NCI-H1694 treated with DMSO at 0.1 percent for 48 hours (cell line): ENCODE results near the gene MIGA1.
"Not testable (repeated sequence)": the region's sequence is repeated elsewhere in the genome, so short reads cannot be mapped to it uniquely, and the experiment has no call there.

Source experiments
- DNase-seq: peaks from one replicate; lab custom pipeline; 2025; lab: John Stamatoyannopoulos, UW

MIGA1 gene

GRCh38 chr1:77779529-77780281 lies at the start of gene MIGA1:
Gene MIGA1, plus strand, starts transcription at chr1:77779649. Its CDS starts 3,604 bp downstream, at chr1:77783253.
- DNase-seq = peak; percentile 70

- no peak for DNase-seq
Measured at GRCh38 chr1:77732090-77732489, 47.4 kb upstream of the MIGA1 start.

- DNase-seq = no peak
Measured at GRCh38 chr1:77739235-77739634, 40.2 kb upstream of the MIGA1 start.

GRCh38 chr1:77741316-77741715 lies 38.1 kb upstream of the MIGA1 start:
- DNase-seq = no peak

GRCh38 chr1:77742011-77742555 lies 37.4 kb upstream of the MIGA1 start:
- DNase-seq = no peak

- DNase-seq = no peak
Measured at GRCh38 chr1:77744576-77744975, 34.9 kb upstream of the MIGA1 start.

GRCh38 chr1:77749489-77749888 lies 30.0 kb upstream of the MIGA1 start:
- DNase-seq = not testable (repeated sequence)

GRCh38 chr1:77756052-77756754 lies 23.2 kb upstream of the MIGA1 start:
- DNase-seq = no peak

- no peak for DNase-seq
Measured at GRCh38 chr1:77757066-77757584, 22.3 kb upstream of the MIGA1 start.

- DNase-seq = no peak
Measured at GRCh38 chr1:77757603-77758002, 21.8 kb upstream of the MIGA1 start.

GRCh38 chr1:77759071-77760028 lies 20.1 kb upstream of the MIGA1 start, which contains the start of gene USP33:
Gene USP33, minus strand, starts transcription at chr1:77759852. Its CDS starts 18,155 bp downstream, at chr1:77741697.
- DNase-seq = peak; percentile 53

- no peak for DNase-seq
Measured at GRCh38 chr1:77762072-77762476, 17.4 kb upstream of the MIGA1 start.

GRCh38 chr1:77768006-77768405 lies 11.4 kb upstream of the MIGA1 start:
- no peak for DNase-seq

GRCh38 chr1:77776007-77776700 lies 3.3 kb upstream of the MIGA1 start:
- no peak for DNase-seq

GRCh38 chr1:77781683-77782082 lies 2.2 kb downstream of the MIGA1 start:
- no peak for DNase-seq

- no peak for DNase-seq
Measured at GRCh38 chr1:77783141-77783540, 3.7 kb downstream of the MIGA1 start.

GRCh38 chr1:77786093-77786741 lies 6.8 kb downstream of the MIGA1 start:
- not testable (repeated sequence) for DNase-seq

GRCh38 chr1:77794550-77794949 lies 15.1 kb downstream of the MIGA1 start:
- DNase-seq = no peak

GRCh38 chr1:77796695-77797405 lies 17.4 kb downstream of the MIGA1 start:
- no peak for DNase-seq

- no peak for DNase-seq
Measured at GRCh38 chr1:77797991-77798390, 18.5 kb downstream of the MIGA1 start.
